CD8-positive, alpha-beta memory T cell (primary cell): ENCODE results near the gene PSMB3. TPM values are rescaled to one million over a fixed set of nuclear protein-coding genes. Genes with fewer than 3 reads are reported as not detected.
"Not testable (repeated sequence)": the region's sequence is repeated elsewhere in the genome, so short reads cannot be mapped to it uniquely, and the experiment has no call there.

Source experiments
- CTCF ChIA-PET: fragments of 350-600 bp; sonication (Branson Sonifier 250); formaldehyde crosslinking; loops from one replicate; lab custom pipeline; 2021; ENCODE audit warnings: antibody characterized with exemption; lab: Charles Lee
- POLR2A ChIA-PET: fragments of 350-600 bp; sonication (Branson Sonifier 250); formaldehyde crosslinking; loops from one replicate; lab custom pipeline; 2021; ENCODE audit warnings: antibody characterized with exemption; lab: Charles Lee
- DNase-seq, 5 donors: peaks; one replicate each; pipeline versions ENCODE4 v3.0.0 to v3.0.0-alpha.2; 2020 to 2022; ENCODE audit warnings: mixed read lengths in 1 of 5
- H3K27ac ChIP-seq: one replicate; pipeline ENCODE4 v1.7.0; 2013; ENCODE audit warnings: low read depth, mild to moderate bottlenecking, low read length, moderate library complexity
- H3K27me3 ChIP-seq: 2 replicates; pipeline ENCODE4 v1.7.0; 2013; ENCODE audit warnings: low read length, mild to moderate bottlenecking; ENCODE audit not compliant: insufficient read depth, poor library complexity, severe bottlenecking
- H3K36me3 ChIP-seq: 2 replicates; pipeline ENCODE4 v1.7.0; 2013; ENCODE audit warnings: mild to moderate bottlenecking, low read length, moderate library complexity; ENCODE audit not compliant: insufficient read depth
- H3K4me1 ChIP-seq: 2 replicates; pipeline ENCODE4 v1.7.0; 2013; ENCODE audit warnings: mild to moderate bottlenecking, low read length, moderate library complexity; ENCODE audit not compliant: insufficient read depth
- H3K4me3 ChIP-seq: 2 replicates; pipeline ENCODE4 v1.7.0; 2013; ENCODE audit warnings: mild to moderate bottlenecking, low read length
- H3K9me3 ChIP-seq: 2 replicates; pipeline ENCODE4 v1.7.0; 2013; ENCODE audit warnings: mild to moderate bottlenecking, low read length
- H3K27ac Mint-ChIP-seq, 8 donors: one replicate each; pipeline ENCODE4 v1.8.0; 2020 to 2021; ENCODE audit warnings: mixed read lengths in 8 of 8, mild to moderate bottlenecking in 6 of 8, inconsistent platforms in 3 of 8, moderate library complexity in 3 of 8
- H3K27me3 Mint-ChIP-seq, 2 donors: one replicate each; pipeline ENCODE4 v1.8.0; 2020 to 2021; ENCODE audit warnings: mixed read lengths in 2 of 2, mild to moderate bottlenecking in 1 of 2, moderate library complexity in 1 of 2
- H3K36me3 Mint-ChIP-seq, 3 donors: one replicate each; pipeline ENCODE4 v1.8.0; 2020 to 2021; ENCODE audit warnings: mixed read lengths in 3 of 3, inconsistent platforms in 1 of 3, mild to moderate bottlenecking in 1 of 3
- H3K4me1 Mint-ChIP-seq, 3 donors: one replicate each; pipeline ENCODE4 v1.8.0; 2020 to 2021; ENCODE audit warnings: mixed read lengths in 3 of 3, inconsistent platforms in 1 of 3, mild to moderate bottlenecking in 1 of 3
- H3K4me3 Mint-ChIP-seq, 7 donors: one replicate each; pipeline ENCODE4 v1.8.0; 2020 to 2021; ENCODE audit warnings: mixed read lengths in 7 of 7, mild to moderate bottlenecking in 6 of 7, moderate library complexity in 4 of 7, inconsistent platforms in 2 of 7
- H3K9me3 Mint-ChIP-seq, 5 donors: one replicate each; pipeline ENCODE4 v1.8.0; 2020 to 2022; ENCODE audit warnings: mixed read lengths in 5 of 5, mild to moderate bottlenecking in 3 of 5, moderate library complexity in 2 of 5, inconsistent platforms in 1 of 5
- polyA plus RNA-seq: library from polyadenylated mRNA; unstranded; fragments of 300-500 nt; fragmentation: Illumina TruSeq; gene quantifications from one replicate; pipeline ENCODE4 v1.2.3, GENCODE V29; 2021
- total RNA-seq, 2 experiments: library from RNA; stranded (reverse); gene quantifications; one replicate each; pipeline ENCODE4 v1.2.3, GENCODE V29; 2021

The PSMB3 gene
- total and polyA plus RNA-seq, 3 experiments from 2014 or later = 317 to 431 (median 323) TPM

- H3K27ac ChIP-seq, H3K9me3 Mint-ChIP-seq, H3K27me3 ChIP-seq, H3K36me3 ChIP-seq, H3K9me3 ChIP-seq, DNase-seq, H3K27me3 Mint-ChIP-seq, H3K4me3 ChIP-seq, POLR2A ChIA-PET: not testable (repeated sequence)
- Mint-ChIP-seq H3K4me3 (peak overlapping the region in 5 of 7 donors; percentile 51 to 70 (median 64)), H3K36me3 (peaks cover 0 to 36% (median 0%) of the 10 kb centered on the region in 3 donors), H3K4me1 (peaks cover 68 to 74% (median 73%) of the 10 kb centered on the region in 3 donors), H3K27ac (peak overlapping the region; percentile 78 to 99 (median 94))
- CTCF ChIA-PET = interaction anchor here (0.7 kb wide), 1 partner anchor 9 kb away, joined by 3 read pairs; no protein-coding TSS in a partner anchor
- peaks cover 60% of the 10 kb centered on the region for H3K4me1 ChIP-seq
Measured at GRCh38 chr17:38726145-38726544, 26.4 kb upstream of the PSMB3 start.

- Histone ChIP-seq H3K36me3 (no peaks in the 10 kb centered on the region), H3K27me3 (no peaks in the 10 kb centered on the region), H3K4me1 (peaks cover 62% of the 10 kb centered on the region), H3K27ac (peak overlapping the region; percentile 44), H3K9me3 (no peaks in the 10 kb centered on the region), H3K4me3 (peak overlapping the region; percentile 60)
- Mint-ChIP-seq H3K9me3 (no peaks in the 10 kb centered on the region), H3K4me1 (peaks cover 77 to 87% (median 84%) of the 10 kb centered on the region in 3 donors), H3K36me3 (peaks cover 0 to 31% (median 2%) of the 10 kb centered on the region in 3 donors), H3K27me3 (no peaks in the 10 kb centered on the region), H3K27ac (peak overlapping the region; percentile 83 to 99 (median 98)), H3K4me3 (peak overlapping the region; percentile 73 to 89 (median 81))
- ChIA-PET CTCF (interaction anchor here (1.2 to 3.0 kb wide), 3 partner anchors 22 to 243 kb away, joined by 3 to 26 read pairs (median 18); partner anchors contain the start of gene MLLT6), POLR2A (interaction anchor here (0.8 to 2.5 kb wide), 6 partner anchors 9 to 51 kb away, joined by 3 to 56 read pairs (median 8); partner anchors contain the start of genes MLLT6 and PSMB3)
- DNase-seq = peak in 4 of 5 donors; percentile 49 to 73 (median 64)
Measured at GRCh38 chr17:38727736-38728135, 24.8 kb upstream of the PSMB3 start.

GRCh38 chr17:38728290-38728831 is 24.2 kb upstream of the PSMB3 start:
- peak overlapping the region; percentile 44 for H3K27ac ChIP-seq
- peak overlapping the region; percentile 83 to 99 (median 98) for H3K27ac Mint-ChIP-seq
- H3K4me3 ChIP-seq = peak overlapping the region; percentile 60
- peak; percentile 64 to 87 (median 85) for DNase-seq
- H3K36me3 ChIP-seq = no peaks in the 10 kb centered on the region
- CTCF ChIA-PET = interaction anchor here (0.8 to 3.0 kb wide), 7 partner anchors 16 to 243 kb away, joined by 3 to 26 read pairs (median 3); partner anchors contain the start of gene MLLT6
- H3K27me3 ChIP-seq = no peaks in the 10 kb centered on the region
- H3K9me3 ChIP-seq = no peaks in the 10 kb centered on the region
- peaks cover 62% of the 10 kb centered on the region for H3K4me1 ChIP-seq
- H3K36me3 Mint-ChIP-seq = peaks cover 0 to 29% (median 2%) of the 10 kb centered on the region in 3 donors
- H3K4me3 Mint-ChIP-seq = peak overlapping the region; percentile 73 to 89 (median 81)
- H3K9me3 Mint-ChIP-seq = no peaks in the 10 kb centered on the region
- no peaks in the 10 kb centered on the region for H3K27me3 Mint-ChIP-seq
- peaks cover 76 to 87% (median 80%) of the 10 kb centered on the region in 3 donors for H3K4me1 Mint-ChIP-seq
- POLR2A ChIA-PET = interaction anchor here (0.8 to 2.5 kb wide), 10 partner anchors 9 to 169 kb away, joined by 3 to 56 read pairs (median 4); partner anchors contain the start of genes MLLT6 and PSMB3

GRCh38 chr17:38729368-38729885 is 23.1 kb upstream of the PSMB3 start:
- Histone ChIP-seq H3K27me3 (no peaks in the 10 kb centered on the region), H3K27ac (peak overlapping the region; percentile 60), H3K4me3 (peak overlapping the region; percentile 46), H3K4me1 (peaks cover 68% of the 10 kb centered on the region), H3K36me3 (no peaks in the 10 kb centered on the region), H3K9me3 (no peaks in the 10 kb centered on the region)
- H3K36me3 Mint-ChIP-seq = peaks cover 0 to 27% (median 2%) of the 10 kb centered on the region in 3 donors
- H3K4me1 Mint-ChIP-seq = peaks cover 79 to 90% (median 82%) of the 10 kb centered on the region in 3 donors
- ChIA-PET POLR2A (interaction anchor here (0.9 to 2.5 kb wide), 8 partner anchors 10 to 170 kb away, joined by 3 to 56 read pairs (median 6); partner anchors contain the start of genes MLLT6 and PSMB3), CTCF (interaction anchor here (0.8 to 3.0 kb wide), 5 partner anchors 17 to 171 kb away, joined by 3 to 26 read pairs (median 11); partner anchors contain the start of gene MLLT6)
- DNase-seq = no peak
- H3K27me3 Mint-ChIP-seq = no peaks in the 10 kb centered on the region
- peak overlapping the region; percentile 83 to 99 (median 98) for H3K27ac Mint-ChIP-seq
- H3K9me3 Mint-ChIP-seq = no peaks in the 10 kb centered on the region
- H3K4me3 Mint-ChIP-seq = peak overlapping the region; percentile 73 to 89 (median 81)

GRCh38 chr17:38729886-38730525 is 22.5 kb upstream of the PSMB3 start, which contains the start of gene CISD3:
CISD3 (plus strand) TSS chr17:38730341; CDS start chr17:38730359, 18 bp downstream.
- H3K27ac ChIP-seq = peak within 1 kb of the TSS; percentile 64
- Mint-ChIP-seq H3K27me3 (no peaks in the 10 kb centered on the region), H3K4me1 (peaks cover 78 to 92% (median 84%) of the 10 kb centered on the region in 3 donors), H3K9me3 (no peaks in the 10 kb centered on the region), H3K36me3 (peaks cover 0 to 23% (median 2%) of the 10 kb centered on the region in 3 donors), H3K27ac (peak within 1 kb of the TSS; percentile 95 to 99 (median 98)), H3K4me3 (peak within 1 kb of the TSS; percentile 90 to 100 (median 97))
- H3K36me3 ChIP-seq = no peaks in the 10 kb centered on the region
- H3K4me1 ChIP-seq = peaks cover 66% of the 10 kb centered on the region
- no peaks in the 10 kb centered on the region for H3K27me3 ChIP-seq
- ChIA-PET CTCF (interaction anchor here (1.0 to 3.0 kb wide), 10 partner anchors 21 to 172 kb away, joined by 3 to 26 read pairs (median 4); partner anchors contain the start of gene MLLT6), POLR2A (interaction anchor here (1.1 to 1.9 kb wide), 5 partner anchors 10 to 54 kb away, joined by 5 to 8 read pairs (median 6); partner anchors contain the start of genes MLLT6 and PSMB3)
- peak; percentile 83 to 89 (median 85) for DNase-seq
- no peaks in the 10 kb centered on the region for H3K9me3 ChIP-seq
- H3K4me3 ChIP-seq = peak within 1 kb of the TSS; percentile 83

GRCh38 chr17:38730526-38731379 is 21.8 kb upstream of the PSMB3 start:
- H3K4me1 Mint-ChIP-seq = peaks cover 72 to 89% (median 78%) of the 10 kb centered on the region in 3 donors
- H3K4me1 ChIP-seq = peaks cover 59% of the 10 kb centered on the region
- peak overlapping the region; percentile 64 for H3K27ac ChIP-seq
- ChIA-PET POLR2A (interaction anchor here (0.9 to 1.9 kb wide), 5 partner anchors 18 to 54 kb away, joined by 5 to 8 read pairs (median 6); partner anchors contain the start of genes MLLT6 and PSMB3), CTCF (interaction anchor here (0.8 to 2.7 kb wide), 13 partner anchors 7 to 172 kb away, joined by 3 to 17 read pairs (median 4); partner anchors contain the start of gene MLLT6)
- H3K27me3 ChIP-seq = no peaks in the 10 kb centered on the region
- no peaks in the 10 kb centered on the region for H3K27me3 Mint-ChIP-seq
- H3K36me3 ChIP-seq = no peaks in the 10 kb centered on the region
- H3K9me3 Mint-ChIP-seq = no peaks in the 10 kb centered on the region
- no peak for DNase-seq
- peaks cover 0 to 18% (median 2%) of the 10 kb centered on the region in 3 donors for H3K36me3 Mint-ChIP-seq
- peak overlapping the region; percentile 90 to 100 (median 97) for H3K4me3 Mint-ChIP-seq
- peak overlapping the region; percentile 78 to 99 (median 96) for H3K27ac Mint-ChIP-seq
- H3K4me3 ChIP-seq = peak overlapping the region; percentile 83
- H3K9me3 ChIP-seq = no peaks in the 10 kb centered on the region
